Subcutaneous abdominal adipose tissue (tissue), 5 donors: Measurements from ENCODE around the gene ZNF280C.
"Not testable (repeated sequence)": the region's sequence is repeated elsewhere in the genome, so short reads cannot be mapped to it uniquely, and the experiment has no call there.

Source experiments
- H3K27ac ChIP-seq: one replicate; pipeline ENCODE4 v1.7.0; 2013; ENCODE audit warnings: low read depth, mild to moderate bottlenecking, inconsistent platforms, low read length, moderate library complexity
- H3K27me3 ChIP-seq, 5 donors: one replicate each; pipeline ENCODE4 v1.7.0; 2013; ENCODE audit warnings: low read length in 5 of 5, inconsistent platforms in 1 of 5; ENCODE audit not compliant: control insufficient read depth in 5 of 5, insufficient read depth in 4 of 5
- H3K36me3 ChIP-seq, 5 donors: one replicate each; pipeline ENCODE4 v1.7.0; 2013; ENCODE audit warnings: low read length in 5 of 5; ENCODE audit not compliant: control insufficient read depth in 5 of 5, insufficient read depth in 5 of 5
- H3K4me1 ChIP-seq, 5 donors: one replicate each; pipeline ENCODE4 v1.7.0; 2013; ENCODE audit warnings: low read length in 5 of 5, mild to moderate bottlenecking in 3 of 5, moderate library complexity in 1 of 5; ENCODE audit not compliant: control insufficient read depth in 5 of 5, insufficient read depth in 5 of 5
- H3K4me3 ChIP-seq, 5 donors: one replicate each; pipeline ENCODE4 v1.7.0; 2013; ENCODE audit warnings: low read length in 5 of 5, low read depth in 1 of 5
- H3K9ac ChIP-seq, 5 donors: one replicate each; pipeline ENCODE4 v1.7.0; 2013; ENCODE audit warnings: low read length in 5 of 5, mild to moderate bottlenecking in 4 of 5, moderate library complexity in 3 of 5
- H3K9me3 ChIP-seq, 5 donors: one replicate each; pipeline ENCODE4 v1.7.0; 2013; ENCODE audit warnings: low read length in 5 of 5; ENCODE audit not compliant: control insufficient read depth in 5 of 5
- donor health status: healthy.
- donor health status: healthy.
- donor health status: healthy.
- donor health status: healthy.
- donor health status: healthy.

The ZNF280C gene

DNA sequence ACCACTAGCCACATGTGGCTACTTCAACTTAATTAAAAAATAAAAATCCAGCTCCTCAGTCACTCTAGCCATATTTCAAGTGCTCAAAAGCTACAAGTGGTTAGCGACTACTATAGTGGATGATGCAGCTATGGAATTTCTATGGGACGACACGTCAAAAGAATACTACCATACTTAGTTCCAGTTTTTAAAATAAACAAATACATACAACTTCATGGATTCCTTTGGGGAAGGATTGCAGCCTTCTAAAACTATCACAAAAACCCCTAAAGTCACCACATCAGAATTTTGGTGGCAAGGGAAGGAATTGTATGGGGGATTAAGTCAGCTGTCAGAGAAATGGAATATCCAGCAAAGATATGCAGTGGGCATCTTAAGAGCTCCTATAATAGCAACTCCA lies 6.5 kb downstream of the ZNF280C start:
- H3K27ac ChIP-seq, result no peak overlapping the region
- H3K4me3 ChIP-seq, result no peak overlapping the region
- H3K9me3 ChIP-seq, result no peaks in the 10 kb centered on the region
- H3K27me3 ChIP-seq, result no peaks in the 10 kb centered on the region
- peaks cover 0 to 3% (median 0%) of the 10 kb centered on the region in 5 donors for H3K4me1 ChIP-seq
- H3K9ac ChIP-seq, result no peak overlapping the region
- H3K36me3 ChIP-seq, result no peaks in the 10 kb centered on the region

DNA sequence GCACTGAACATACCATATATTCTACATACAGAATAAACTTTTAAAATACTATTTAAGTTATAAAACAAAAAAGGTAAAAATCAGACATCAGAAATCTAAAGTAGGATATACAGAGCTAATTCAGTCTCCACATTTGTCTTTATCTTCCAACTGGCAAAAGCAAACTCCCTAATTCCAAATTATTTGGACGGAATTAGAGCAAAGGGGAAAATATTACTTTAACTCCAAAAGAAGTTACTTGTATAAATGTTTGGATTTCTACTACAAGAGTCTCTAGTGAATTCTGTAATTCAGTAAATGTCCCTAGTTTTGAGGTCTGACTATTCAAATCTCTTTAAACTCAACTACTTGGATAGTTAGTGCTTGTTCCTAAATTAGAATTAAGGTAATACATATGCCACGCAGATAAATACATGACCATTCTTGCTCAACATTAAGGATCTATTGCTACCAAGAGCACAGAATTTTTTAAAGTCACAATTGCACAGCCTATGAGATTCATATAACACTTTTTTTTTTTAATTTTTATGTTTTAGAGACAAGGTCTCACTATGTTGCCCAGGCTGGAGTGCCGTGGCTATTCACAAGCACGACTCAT lies 7.3 kb downstream of the ZNF280C start:
- no peaks in the 10 kb centered on the region for H3K27me3 ChIP-seq
- H3K27ac ChIP-seq, result no peak overlapping the region
- no peaks in the 10 kb centered on the region for H3K36me3 ChIP-seq
- H3K4me3 ChIP-seq, result no peak overlapping the region
- H3K4me1 ChIP-seq, result peaks cover 0 to 3% (median 0%) of the 10 kb centered on the region in 5 donors
- no peak overlapping the region for H3K9ac ChIP-seq
- H3K9me3 ChIP-seq, result no peaks in the 10 kb centered on the region

GRCh38 chrX:130260316-130260715 lies 8.4 kb downstream of the ZNF280C start:
- no peak overlapping the region for H3K4me3 ChIP-seq
- no peaks in the 10 kb centered on the region for H3K9me3 ChIP-seq
- H3K27ac ChIP-seq, result no peak overlapping the region
- peaks cover 0 to 3% (median 0%) of the 10 kb centered on the region in 5 donors for H3K4me1 ChIP-seq
- H3K27me3 ChIP-seq, result no peaks in the 10 kb centered on the region
- H3K9ac ChIP-seq, result no peak overlapping the region
- peaks cover 0 to 3% (median 0%) of the 10 kb centered on the region in 5 donors for H3K36me3 ChIP-seq

GRCh38 chrX:130253916-130254315 lies 14.8 kb downstream of the ZNF280C start:
- Histone ChIP-seq H3K27me3 (no peaks in the 10 kb centered on the region), H3K4me1 (no peaks in the 10 kb centered on the region), H3K36me3 (peaks cover 0 to 3% (median 0%) of the 10 kb centered on the region in 5 donors), H3K9me3 (no peaks in the 10 kb centered on the region), H3K4me3 (no peak overlapping the region), H3K9ac (no peak overlapping the region), H3K27ac (no peak overlapping the region)

- Histone ChIP-seq H3K9me3 (no peaks in the 10 kb centered on the region), H3K4me3 (no peak overlapping the region), H3K4me1 (no peaks in the 10 kb centered on the region), H3K27ac (no peak overlapping the region), H3K27me3 (peaks cover 0 to 4% (median 3%) of the 10 kb centered on the region in 5 donors), H3K36me3 (peaks cover 0 to 3% (median 0%) of the 10 kb centered on the region in 5 donors), H3K9ac (no peak overlapping the region)
Measured at GRCh38 chrX:130251671-130252070, 17.0 kb downstream of the ZNF280C start.

- no peaks in the 10 kb centered on the region for H3K4me1 ChIP-seq
- H3K9ac ChIP-seq, result no peak overlapping the region
- H3K9me3 ChIP-seq, result no peaks in the 10 kb centered on the region
- H3K36me3 ChIP-seq, result peaks cover 0 to 4% (median 3%) of the 10 kb centered on the region in 5 donors
- H3K27me3 ChIP-seq, result peaks cover 0 to 4% (median 3%) of the 10 kb centered on the region in 5 donors
- H3K27ac ChIP-seq, result no peak overlapping the region
- H3K4me3 ChIP-seq, result no peak overlapping the region
Measured at GRCh38 chrX:130247996-130248395, 20.7 kb downstream of the ZNF280C start.

- H3K4me3 ChIP-seq, result no peak overlapping the region
- H3K27me3 ChIP-seq, result peaks cover 0 to 4% (median 3%) of the 10 kb centered on the region in 5 donors
- H3K27ac ChIP-seq, result no peak overlapping the region
- no peak overlapping the region for H3K9ac ChIP-seq
- H3K4me1 ChIP-seq, result no peaks in the 10 kb centered on the region
- no peaks in the 10 kb centered on the region for H3K9me3 ChIP-seq
- H3K36me3 ChIP-seq, result peaks cover 0 to 13% (median 6%) of the 10 kb centered on the region in 5 donors
Measured at GRCh38 chrX:130246084-130246483, 22.6 kb downstream of the ZNF280C start.

DNA sequence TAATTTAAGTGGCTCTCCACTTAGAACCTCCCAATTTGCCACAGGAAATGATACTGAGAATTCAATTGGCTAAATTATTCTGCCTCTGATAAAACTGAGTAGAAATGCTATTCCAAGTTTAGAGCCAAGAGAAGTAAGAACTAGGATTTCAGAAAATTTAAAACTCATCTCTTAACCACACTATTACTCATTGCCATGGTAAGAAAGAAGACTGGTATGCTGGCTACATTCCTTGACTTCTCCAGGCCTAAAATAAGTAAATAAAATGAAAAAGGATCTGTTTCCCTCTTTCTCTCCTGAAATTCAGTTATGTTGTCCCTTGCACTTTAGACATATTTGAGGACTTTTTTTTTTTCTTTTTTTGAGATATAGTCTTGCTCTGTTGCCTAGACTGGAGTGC lies 23.3 kb downstream of the ZNF280C start:
- Histone ChIP-seq H3K4me3 (no peak overlapping the region), H3K36me3 (peaks cover 3 to 13% (median 6%) of the 10 kb centered on the region in 5 donors), H3K27ac (no peak overlapping the region), H3K9me3 (no peaks in the 10 kb centered on the region), H3K27me3 (peaks cover 0 to 4% (median 3%) of the 10 kb centered on the region in 5 donors), H3K4me1 (no peaks in the 10 kb centered on the region), H3K9ac (no peak overlapping the region)

DNA sequence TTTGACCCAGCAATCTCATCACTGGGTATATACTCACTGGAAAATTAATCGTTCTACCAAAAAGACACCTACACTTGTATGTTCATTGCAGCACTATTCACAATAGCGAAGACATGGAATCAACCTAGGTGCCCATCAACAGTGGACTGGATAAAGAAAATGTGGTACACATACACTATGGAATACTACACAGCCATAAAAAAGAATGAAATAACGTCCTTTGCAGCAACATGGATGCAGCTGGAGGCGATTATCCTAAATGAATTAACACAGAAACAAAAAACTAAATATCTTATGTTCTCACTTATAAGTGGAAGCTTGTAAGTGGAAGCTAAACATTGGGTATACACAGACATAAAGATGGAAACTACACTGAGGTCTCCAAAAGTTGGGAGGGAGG lies 37.5 kb downstream of the ZNF280C start:
- H3K27me3 ChIP-seq, H3K9ac ChIP-seq, H3K4me1 ChIP-seq, H3K4me3 ChIP-seq, H3K9me3 ChIP-seq, H3K27ac ChIP-seq: not testable (repeated sequence)
- peaks cover 2 to 11% (median 6%) of the 10 kb centered on the region in 5 donors for H3K36me3 ChIP-seq

GRCh38 chrX:130228871-130229270 lies 39.8 kb downstream of the ZNF280C start:
- Histone ChIP-seq H3K27ac (no peak overlapping the region), H3K27me3 (no peaks in the 10 kb centered on the region), H3K9me3 (no peaks in the 10 kb centered on the region), H3K36me3 (peaks cover 0 to 4% (median 3%) of the 10 kb centered on the region in 5 donors), H3K4me1 (no peaks in the 10 kb centered on the region), H3K4me3 (no peak overlapping the region), H3K9ac (no peak overlapping the region)
